ENCODE measurements around the gene NT5E.

NT5E gene

GRCh38 chr6:85428486-85428885 is 21.4 kb upstream of the NT5E start:
- Histone ChIP-seq H3K4me3 (ENCODE audit: low read length) (no peak overlapping the region), H3K9ac (ENCODE audit: low read length) (no peak overlapping the region), H3K36me3 (ENCODE audit: control insufficient read depth, insufficient read depth, low read length) (no peaks in the 10 kb centered on the region), H3K9me3 (ENCODE audit: control insufficient read depth, low read length) (no peaks in the 10 kb centered on the region), H3K27me3 (ENCODE audit: control insufficient read depth, insufficient read depth, low read length) (no peaks in the 10 kb centered on the region), H3K4me1 (ENCODE audit: control insufficient read depth, insufficient read depth, low read length) (no peaks in the 10 kb centered on the region)

- H3K9ac ChIP-seq (ENCODE audit: low read length) = no peak overlapping the region
- no peaks in the 10 kb centered on the region for H3K36me3 ChIP-seq (ENCODE audit: control insufficient read depth, insufficient read depth, low read length)
- H3K4me3 ChIP-seq (ENCODE audit: low read length) = no peak overlapping the region
- H3K9me3 ChIP-seq (ENCODE audit: control insufficient read depth, low read length) = no peaks in the 10 kb centered on the region
- H3K4me1 ChIP-seq (ENCODE audit: control insufficient read depth, insufficient read depth, low read length) = no peaks in the 10 kb centered on the region
- no peaks in the 10 kb centered on the region for H3K27me3 ChIP-seq (ENCODE audit: control insufficient read depth, insufficient read depth, low read length)
Measured at GRCh38 chr6:85429346-85429745, 20.5 kb upstream of the NT5E start.

- H3K27me3 ChIP-seq (ENCODE audit: control insufficient read depth, insufficient read depth, low read length) = no peaks in the 10 kb centered on the region
- no peaks in the 10 kb centered on the region for H3K4me1 ChIP-seq (ENCODE audit: control insufficient read depth, insufficient read depth, low read length)
- H3K36me3 ChIP-seq (ENCODE audit: control insufficient read depth, insufficient read depth, low read length) = no peaks in the 10 kb centered on the region
- H3K9ac ChIP-seq (ENCODE audit: low read length) = no peak overlapping the region
- H3K9me3 ChIP-seq (ENCODE audit: control insufficient read depth, low read length) = no peaks in the 10 kb centered on the region
- H3K4me3 ChIP-seq (ENCODE audit: low read length) = no peak overlapping the region
Measured at GRCh38 chr6:85431271-85431670, 18.6 kb upstream of the NT5E start.

- H3K9ac ChIP-seq (ENCODE audit: low read length) = no peak overlapping the region
- H3K27me3 ChIP-seq (ENCODE audit: control insufficient read depth, insufficient read depth, low read length) = no peaks in the 10 kb centered on the region
- no peaks in the 10 kb centered on the region for H3K4me1 ChIP-seq (ENCODE audit: control insufficient read depth, insufficient read depth, low read length)
- H3K4me3 ChIP-seq (ENCODE audit: low read length) = no peak overlapping the region
- H3K9me3 ChIP-seq (ENCODE audit: control insufficient read depth, low read length) = no peaks in the 10 kb centered on the region
- H3K36me3 ChIP-seq (ENCODE audit: control insufficient read depth, insufficient read depth, low read length) = no peaks in the 10 kb centered on the region
Measured at GRCh38 chr6:85432554-85432953, 17.3 kb upstream of the NT5E start.

GRCh38 chr6:85435851-85436250 is 14.0 kb upstream of the NT5E start:
- Histone ChIP-seq H3K9ac (ENCODE audit: low read length) (no peak overlapping the region), H3K4me3 (ENCODE audit: low read length) (no peak overlapping the region), H3K9me3 (ENCODE audit: control insufficient read depth, low read length) (no peaks in the 10 kb centered on the region), H3K4me1 (ENCODE audit: control insufficient read depth, insufficient read depth, low read length) (no peaks in the 10 kb centered on the region), H3K36me3 (ENCODE audit: control insufficient read depth, insufficient read depth, low read length) (no peaks in the 10 kb centered on the region), H3K27me3 (ENCODE audit: control insufficient read depth, insufficient read depth, low read length) (no peaks in the 10 kb centered on the region)

GRCh38 chr6:85436411-85436810 is 13.5 kb upstream of the NT5E start:
- no peak overlapping the region for H3K4me3 ChIP-seq (ENCODE audit: low read length)
- H3K36me3 ChIP-seq (ENCODE audit: control insufficient read depth, insufficient read depth, low read length) = no peaks in the 10 kb centered on the region
- no peaks in the 10 kb centered on the region for H3K4me1 ChIP-seq (ENCODE audit: control insufficient read depth, insufficient read depth, low read length)
- no peaks in the 10 kb centered on the region for H3K27me3 ChIP-seq (ENCODE audit: control insufficient read depth, insufficient read depth, low read length)
- H3K9ac ChIP-seq (ENCODE audit: low read length) = no peak overlapping the region
- H3K9me3 ChIP-seq (ENCODE audit: control insufficient read depth, low read length) = no peaks in the 10 kb centered on the region

- no peaks in the 10 kb centered on the region for H3K4me1 ChIP-seq (ENCODE audit: control insufficient read depth, insufficient read depth, low read length)
- H3K9ac ChIP-seq (ENCODE audit: low read length) = no peak overlapping the region
- no peaks in the 10 kb centered on the region for H3K27me3 ChIP-seq (ENCODE audit: control insufficient read depth, insufficient read depth, low read length)
- H3K4me3 ChIP-seq (ENCODE audit: low read length) = no peak overlapping the region
- H3K36me3 ChIP-seq (ENCODE audit: control insufficient read depth, insufficient read depth, low read length) = no peaks in the 10 kb centered on the region
- H3K9me3 ChIP-seq (ENCODE audit: control insufficient read depth, low read length) = no peaks in the 10 kb centered on the region
Measured at GRCh38 chr6:85436939-85437495, 12.9 kb upstream of the NT5E start.

- Histone ChIP-seq H3K4me1 (ENCODE audit: control insufficient read depth, insufficient read depth, low read length) (no peaks in the 10 kb centered on the region), H3K27me3 (ENCODE audit: control insufficient read depth, insufficient read depth, low read length) (no peaks in the 10 kb centered on the region), H3K9me3 (ENCODE audit: control insufficient read depth, low read length) (no peaks in the 10 kb centered on the region), H3K9ac (ENCODE audit: low read length) (no peak overlapping the region), H3K4me3 (ENCODE audit: low read length) (no peak overlapping the region), H3K36me3 (ENCODE audit: control insufficient read depth, insufficient read depth, low read length) (no peaks in the 10 kb centered on the region)
Measured at GRCh38 chr6:85443349-85444117, 6.3 kb upstream of the NT5E start.

- Histone ChIP-seq H3K4me3 (ENCODE audit: low read length) (peak overlapping the region; percentile 63), H3K27me3 (ENCODE audit: control insufficient read depth, insufficient read depth, low read length) (peaks cover 8% of the 10 kb centered on the region), H3K36me3 (ENCODE audit: control insufficient read depth, insufficient read depth, low read length) (no peaks in the 10 kb centered on the region), H3K9ac (ENCODE audit: low read length) (peak overlapping the region; percentile 35), H3K9me3 (ENCODE audit: control insufficient read depth, low read length) (no peaks in the 10 kb centered on the region), H3K4me1 (ENCODE audit: control insufficient read depth, insufficient read depth, low read length) (peaks cover 34% of the 10 kb centered on the region)
Measured at GRCh38 chr6:85449388-85449817, 480 bp upstream of the NT5E start.

- no peaks in the 10 kb centered on the region for H3K36me3 ChIP-seq (ENCODE audit: control insufficient read depth, insufficient read depth, low read length)
- H3K9ac ChIP-seq (ENCODE audit: low read length) = no peak overlapping the region
- H3K27me3 ChIP-seq (ENCODE audit: control insufficient read depth, insufficient read depth, low read length) = peaks cover 12% of the 10 kb centered on the region
- H3K9me3 ChIP-seq (ENCODE audit: control insufficient read depth, low read length) = no peaks in the 10 kb centered on the region
- H3K4me1 ChIP-seq (ENCODE audit: control insufficient read depth, insufficient read depth, low read length) = peaks cover 34% of the 10 kb centered on the region
- no peak overlapping the region for H3K4me3 ChIP-seq (ENCODE audit: low read length)
Measured at GRCh38 chr6:85451565-85452306, 1.9 kb downstream of the NT5E start.

- Histone ChIP-seq H3K4me1 (ENCODE audit: control insufficient read depth, insufficient read depth, low read length) (peaks cover 34% of the 10 kb centered on the region), H3K4me3 (ENCODE audit: low read length) (no peak overlapping the region), H3K27me3 (ENCODE audit: control insufficient read depth, insufficient read depth, low read length) (peaks cover 12% of the 10 kb centered on the region), H3K9ac (ENCODE audit: low read length) (no peak overlapping the region), H3K36me3 (ENCODE audit: control insufficient read depth, insufficient read depth, low read length) (no peaks in the 10 kb centered on the region), H3K9me3 (ENCODE audit: control insufficient read depth, low read length) (no peaks in the 10 kb centered on the region)
Measured at GRCh38 chr6:85452441-85452881, 2.6 kb downstream of the NT5E start.

GRCh38 chr6:85453052-85453451 is 3.2 kb downstream of the NT5E start:
- peaks cover 34% of the 10 kb centered on the region for H3K4me1 ChIP-seq (ENCODE audit: control insufficient read depth, insufficient read depth, low read length)
- H3K9ac ChIP-seq (ENCODE audit: low read length) = no peak overlapping the region
- no peaks in the 10 kb centered on the region for H3K9me3 ChIP-seq (ENCODE audit: control insufficient read depth, low read length)
- no peak overlapping the region for H3K4me3 ChIP-seq (ENCODE audit: low read length)
- H3K36me3 ChIP-seq (ENCODE audit: control insufficient read depth, insufficient read depth, low read length) = no peaks in the 10 kb centered on the region
- H3K27me3 ChIP-seq (ENCODE audit: control insufficient read depth, insufficient read depth, low read length) = peaks cover 12% of the 10 kb centered on the region
